Natural killer cell (primary cell): ENCODE measurements around the gene SDHA. TPM values are rescaled to one million over a fixed set of nuclear protein-coding genes. Genes with fewer than 3 reads are reported as not detected.
A peak's percentile ranks its signal among the peaks of the same experiment; 100 is the strongest.
"Not testable (repeated sequence)": the region's sequence is repeated elsewhere in the genome, so short reads cannot be mapped to it uniquely, and the experiment has no call there.

Experiments
- ATAC-seq, 3 donors: fragments of 150-1000 bp in 2 of 3; fragments of 200-7000 bp in 1 of 3; cut with Tn5 transposase; 1 replicate in 1 of 3; 2 replicates in 2 of 3; pipeline ENCODE4 v1.10.0; 2021; ENCODE audit warnings: mild to moderate bottlenecking in 2 of 3, moderate library complexity in 2 of 3
- DNase-seq, 2 donors: peaks; one replicate each; pipeline versions ENCODE4 v3.0.0 to v3.0.0-alpha.2; 2013 to 2021; ENCODE audit warnings: mixed read lengths in 1 of 2
- H3K27ac ChIP-seq: one replicate; pipeline ENCODE4 v1.5.1; 2013; ENCODE audit warnings: mild to moderate bottlenecking, low read length
- H3K27me3 ChIP-seq: one replicate; pipeline ENCODE4 v1.6.1; 2013; ENCODE audit warnings: low read length; ENCODE audit not compliant: control insufficient read depth, insufficient read depth
- H3K36me3 ChIP-seq: one replicate; pipeline ENCODE4 v1.6.1; 2013; ENCODE audit warnings: low read length; ENCODE audit not compliant: control insufficient read depth, insufficient read depth
- H3K4me1 ChIP-seq: one replicate; pipeline ENCODE4 v1.6.1; 2013; ENCODE audit warnings: low read length; ENCODE audit not compliant: control insufficient read depth, insufficient read depth
- H3K4me3 ChIP-seq: one replicate; pipeline ENCODE4 v1.5.1; 2013; ENCODE audit warnings: low read length
- H3K9me3 ChIP-seq: one replicate; pipeline ENCODE4 v1.6.1; 2013; ENCODE audit warnings: low read length; ENCODE audit not compliant: control insufficient read depth, insufficient read depth
- H3K27ac Mint-ChIP-seq, 2 donors: one replicate each; pipeline ENCODE4 v1.8.0; 2022; ENCODE audit warnings: mild to moderate bottlenecking in 2 of 2, mixed read lengths in 2 of 2, moderate library complexity in 1 of 2
- H3K27me3 Mint-ChIP-seq, 2 donors: one replicate each; pipeline ENCODE4 v1.8.0; 2022; ENCODE audit warnings: low read depth in 2 of 2, mixed read lengths in 2 of 2
- H3K36me3 Mint-ChIP-seq: one replicate; pipeline ENCODE4 v1.8.0; 2022; ENCODE audit warnings: mixed read lengths
- H3K4me1 Mint-ChIP-seq, 2 donors: one replicate each; pipeline ENCODE4 v1.8.0; 2022; ENCODE audit warnings: mixed read lengths in 2 of 2
- H3K4me3 Mint-ChIP-seq: one replicate; pipeline ENCODE4 v1.8.0; 2022; ENCODE audit warnings: mild to moderate bottlenecking, moderate library complexity, mixed read lengths
- H3K9me3 Mint-ChIP-seq, 2 donors: one replicate each; pipeline ENCODE4 v1.8.0; 2022; ENCODE audit warnings: mixed read lengths in 2 of 2
- WGBS: methylation state at CpG from one replicate; pipeline ENCODE4 v1.1.7; 2013; ENCODE audit warnings: missing lambda C conversion rate; ENCODE audit not compliant: insufficient coverage; 5-methylcytosine and 5-hydroxymethylcytosine counted together
- intact Hi-C: fragments of 100-400 bp; cut with micrococcal nuclease; formaldehyde crosslinking; loops from one replicate; pipeline ENCODE4 v1.14.2; 2022
- total RNA-seq, 4 donors: library from RNA; stranded (reverse); fragments of 120-200 nt in 1 of 4; gene quantifications; one replicate each; pipeline versions ENCODE4 v1.2.3 to v1.2.4, GENCODE V29; 2013 to 2022
- TF ChIP-seq, protein P1 (sequence below): fragments of 200-600 bp; IDR thresholded peaks from one replicate; pipeline ENCODE4 v1.8.0; 2022; ENCODE audit warnings: antibody characterized with exemption

SDHA gene
- total RNA-seq, 3 donors from 2014 or later (not counting 1 experiment from before 2014, with no cell fraction given), result 173 to 183 (median 173) TPM

DNA sequence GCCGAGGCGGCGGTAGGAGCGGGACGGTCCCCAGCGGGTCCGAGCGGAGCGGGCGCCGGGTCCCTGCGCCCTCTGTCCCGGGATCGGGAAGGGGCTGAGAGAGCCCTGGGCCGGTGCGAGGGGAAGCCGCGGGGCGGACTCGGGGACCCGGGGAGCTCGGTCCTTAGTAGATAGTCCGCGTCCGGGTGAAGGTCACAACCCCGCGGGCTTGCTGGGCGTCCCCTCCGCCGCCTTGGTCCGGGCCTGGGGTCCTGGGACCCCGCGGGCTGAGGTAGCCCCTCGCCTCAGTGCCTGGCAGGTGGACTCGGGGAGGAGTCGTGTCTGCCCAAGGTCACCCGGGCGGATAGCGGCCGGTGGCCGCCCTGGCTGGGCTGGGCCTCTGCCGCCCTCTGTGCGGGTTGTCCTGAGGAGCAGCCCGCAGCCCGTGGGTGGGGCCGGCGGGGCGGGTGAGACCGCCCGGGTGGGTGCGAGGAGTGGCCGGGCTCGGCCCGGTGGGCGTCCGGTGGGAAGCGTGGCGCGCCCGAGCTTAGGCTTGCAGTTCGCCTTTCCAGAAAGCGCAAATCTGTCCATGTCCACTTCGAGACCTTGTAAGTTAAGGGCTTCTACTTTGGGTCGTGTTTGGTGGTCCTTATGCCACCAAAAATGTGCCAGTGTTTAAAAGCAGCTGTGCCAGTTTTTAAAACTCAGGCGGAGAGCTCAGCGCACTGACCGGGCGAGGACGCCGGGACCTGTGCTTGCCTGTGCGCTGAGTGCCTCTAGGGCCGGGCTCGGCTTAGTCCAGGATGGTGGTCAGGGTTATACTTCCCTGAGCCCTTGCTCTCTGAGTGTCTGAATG lies 554 bp downstream of the SDHA start:
- H3K4me3 ChIP-seq, result peak overlapping the region; percentile 98
- TF ChIP-seq, protein P1, sequence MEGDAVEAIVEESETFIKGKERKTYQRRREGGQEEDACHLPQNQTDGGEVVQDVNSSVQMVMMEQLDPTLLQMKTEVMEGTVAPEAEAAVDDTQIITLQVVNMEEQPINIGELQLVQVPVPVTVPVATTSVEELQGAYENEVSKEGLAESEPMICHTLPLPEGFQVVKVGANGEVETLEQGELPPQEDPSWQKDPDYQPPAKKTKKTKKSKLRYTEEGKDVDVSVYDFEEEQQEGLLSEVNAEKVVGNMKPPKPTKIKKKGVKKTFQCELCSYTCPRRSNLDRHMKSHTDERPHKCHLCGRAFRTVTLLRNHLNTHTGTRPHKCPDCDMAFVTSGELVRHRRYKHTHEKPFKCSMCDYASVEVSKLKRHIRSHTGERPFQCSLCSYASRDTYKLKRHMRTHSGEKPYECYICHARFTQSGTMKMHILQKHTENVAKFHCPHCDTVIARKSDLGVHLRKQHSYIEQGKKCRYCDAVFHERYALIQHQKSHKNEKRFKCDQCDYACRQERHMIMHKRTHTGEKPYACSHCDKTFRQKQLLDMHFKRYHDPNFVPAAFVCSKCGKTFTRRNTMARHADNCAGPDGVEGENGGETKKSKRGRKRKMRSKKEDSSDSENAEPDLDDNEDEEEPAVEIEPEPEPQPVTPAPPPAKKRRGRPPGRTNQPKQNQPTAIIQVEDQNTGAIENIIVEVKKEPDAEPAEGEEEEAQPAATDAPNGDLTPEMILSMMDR, result no peak
- H3K4me1 Mint-ChIP-seq, result peaks cover 59% of the 10 kb centered on the region in 2 donors
- H3K9me3 ChIP-seq, result no peaks in the 10 kb centered on the region
- WGBS, result under 1% methylated on average over 73 of the region's 73 CpGs
- no peaks in the 10 kb centered on the region for H3K36me3 Mint-ChIP-seq
- peak overlapping the region; percentile 95 for H3K4me3 Mint-ChIP-seq
- H3K27me3 ChIP-seq, result no peaks in the 10 kb centered on the region
- intact Hi-C loops, result loop anchor here (2.0 kb wide), 1 partner anchor 52 kb away; the partner anchor contains the start of gene PDCD6
- DNase-seq, result peak; percentile 23 to 46
- H3K27me3 Mint-ChIP-seq, result no peaks in the 10 kb centered on the region
- H3K27ac ChIP-seq, result peak overlapping the region; percentile 83
- ATAC-seq, result peak; percentile 1 to 20 (median 17)
- no peaks in the 10 kb centered on the region for H3K9me3 Mint-ChIP-seq
- H3K27ac Mint-ChIP-seq, result peak overlapping the region; percentile 95 to 96
- peaks cover 16% of the 10 kb centered on the region for H3K4me1 ChIP-seq
- peaks cover 5% of the 10 kb centered on the region for H3K36me3 ChIP-seq

DNA sequence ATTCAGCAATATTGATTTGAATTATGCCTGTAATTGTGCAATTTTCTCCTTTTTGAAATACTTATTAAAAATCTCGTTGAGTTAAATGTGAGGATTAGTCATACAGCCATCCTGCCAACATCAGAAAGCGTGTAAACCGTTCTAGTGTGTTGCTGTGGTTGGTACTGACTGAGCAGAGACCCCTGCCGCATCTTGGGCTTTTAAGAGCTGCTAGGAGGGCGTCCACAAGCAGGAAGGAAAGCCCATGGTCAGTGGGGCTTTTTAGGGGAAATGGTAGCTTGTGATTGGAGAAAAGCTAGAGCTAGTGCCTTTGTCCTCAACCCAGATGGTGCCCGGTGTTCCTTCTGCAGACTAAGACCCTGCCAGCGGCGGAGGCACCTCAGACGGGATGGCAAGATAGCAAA lies 1.3 kb downstream of the SDHA start:
- peak; percentile 47 to 57 for DNase-seq
- intact Hi-C loops, result loop anchor here (2.0 kb wide), 1 partner anchor 51 kb away; the partner anchor contains the start of gene PDCD6
- peak overlapping the region; percentile 95 for H3K4me3 Mint-ChIP-seq
- H3K9me3 Mint-ChIP-seq, result no peaks in the 10 kb centered on the region
- H3K27ac Mint-ChIP-seq, result peak overlapping the region; percentile 95 to 96
- H3K4me1 ChIP-seq, result peaks cover 16% of the 10 kb centered on the region
- peaks cover 2% of the 10 kb centered on the region for H3K36me3 ChIP-seq
- WGBS, result 1% methylated on average over 9 of the region's 9 CpGs
- ATAC-seq, result peak in 2 of 3 donors; percentile 26 to 50
- H3K4me3 ChIP-seq, result peak overlapping the region; percentile 98
- H3K27me3 Mint-ChIP-seq, result no peaks in the 10 kb centered on the region
- no peaks in the 10 kb centered on the region for H3K27me3 ChIP-seq
- no peaks in the 10 kb centered on the region for H3K9me3 ChIP-seq
- peak overlapping the region; percentile 83 for H3K27ac ChIP-seq
- TF ChIP-seq, protein P1, result no peak
- H3K36me3 Mint-ChIP-seq, result no peaks in the 10 kb centered on the region
- H3K4me1 Mint-ChIP-seq, result peaks cover 52 to 57% of the 10 kb centered on the region in 2 donors

DNA sequence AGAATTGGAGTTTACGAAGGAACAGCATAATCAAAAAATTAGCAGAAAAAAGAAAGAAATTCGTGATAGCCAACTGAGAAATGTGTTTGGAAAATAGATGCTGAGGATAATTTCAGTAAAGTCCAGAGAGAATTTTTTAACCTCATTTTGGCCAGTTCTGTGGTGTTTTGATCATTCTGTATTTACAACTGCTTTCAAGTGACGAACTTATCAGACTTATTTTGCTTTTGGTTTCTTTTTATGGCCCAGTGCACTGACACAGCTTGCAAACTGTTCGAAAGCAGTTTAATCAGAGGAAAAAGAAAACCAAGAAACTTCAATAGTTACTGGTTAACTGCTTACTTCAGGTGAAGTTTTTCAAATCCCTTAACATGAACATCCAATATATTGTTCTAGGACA lies 1.9 kb downstream of the SDHA start:
- peaks cover 48 to 52% of the 10 kb centered on the region in 2 donors for H3K4me1 Mint-ChIP-seq

DNA sequence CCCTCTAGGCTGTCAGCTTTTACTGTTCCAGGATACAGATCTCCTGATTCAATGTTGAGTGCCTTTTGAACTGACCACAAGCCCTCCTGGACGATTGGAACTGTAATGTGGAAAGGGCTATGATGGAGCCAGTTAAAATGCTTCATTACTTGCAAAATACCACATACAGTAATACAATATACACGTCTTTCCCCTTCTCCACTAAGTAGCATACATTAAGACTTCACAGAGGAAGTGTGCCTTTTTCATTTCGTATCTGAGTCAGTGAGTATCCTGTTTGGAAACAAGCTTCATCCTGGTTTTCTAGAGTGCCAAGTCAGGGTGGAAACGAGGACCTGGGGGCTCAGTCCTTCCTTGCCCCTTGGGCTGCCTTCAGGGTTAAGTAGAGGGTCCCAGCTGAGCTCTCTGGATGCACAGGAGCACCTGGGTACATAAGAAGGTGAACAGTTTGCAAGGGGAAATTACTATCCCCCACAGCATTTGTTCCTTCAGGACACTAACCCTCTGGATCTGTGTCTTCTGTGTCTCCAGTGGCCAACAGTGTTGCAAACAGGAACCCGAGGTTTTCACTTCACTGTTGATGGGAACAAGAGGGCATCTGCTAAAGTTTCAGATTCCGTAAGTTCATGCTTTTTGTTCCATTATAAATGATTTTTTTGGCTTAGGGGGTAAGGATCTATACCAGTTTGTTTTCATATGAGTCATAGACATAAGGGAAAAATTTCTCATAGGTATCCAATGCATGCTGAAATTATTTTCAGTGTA lies 5.0 kb downstream of the SDHA start:
- intact Hi-C loops, ATAC-seq, H3K27ac Mint-ChIP-seq, H3K4me3 Mint-ChIP-seq, H3K27ac ChIP-seq, H3K9me3 ChIP-seq, H3K4me3 ChIP-seq, H3K27me3 ChIP-seq, DNase-seq, H3K27me3 Mint-ChIP-seq, H3K9me3 Mint-ChIP-seq: not testable (repeated sequence)
- peaks cover 15% of the 10 kb centered on the region for H3K36me3 Mint-ChIP-seq
- H3K36me3 ChIP-seq, result peaks cover 32% of the 10 kb centered on the region
- WGBS, result 51% methylated on average over 6 of the region's 6 CpGs
- peaks cover 13% of the 10 kb centered on the region for H3K4me1 ChIP-seq
- H3K4me1 Mint-ChIP-seq, result peaks cover 31 to 36% of the 10 kb centered on the region in 2 donors

More for the DNA sequence above, 1.9 kb downstream of the SDHA start:
- H3K4me3 Mint-ChIP-seq, result peak overlapping the region; percentile 95
- 4% methylated on average over 4 of the region's 4 CpGs for WGBS
- Histone ChIP-seq H3K36me3 (peaks cover 7% of the 10 kb centered on the region), H3K9me3 (no peaks in the 10 kb centered on the region), H3K27ac (peak overlapping the region; percentile 83), H3K27me3 (no peaks in the 10 kb centered on the region), H3K4me3 (peak overlapping the region; percentile 98), H3K4me1 (peaks cover 16% of the 10 kb centered on the region)
- H3K36me3 Mint-ChIP-seq, result peaks cover 4% of the 10 kb centered on the region
- no peaks in the 10 kb centered on the region for H3K27me3 Mint-ChIP-seq
- TF ChIP-seq, protein P1, result no peak
- intact Hi-C loops, result loop anchor here (1.0 to 2.0 kb wide), 2 partner anchors 32 to 51 kb away; partner anchors contain the start of gene PDCD6
- DNase-seq (peak in 1 of 2 donors; percentile 61), ATAC-seq (peak; percentile 14 to 35 (median 25))
- H3K9me3 Mint-ChIP-seq, result no peaks in the 10 kb centered on the region
- peak overlapping the region; percentile 95 to 96 for H3K27ac Mint-ChIP-seq
